Psoas muscle (tissue), 8 donors: ENCODE data around the gene ZBED4. TPM values are rescaled to one million over a fixed set of nuclear protein-coding genes. Genes with fewer than 3 reads are reported as not detected.

Experiments used
- ATAC-seq, 4 donors: fragments of 200-7000 bp; cut with Tn5 transposase; one replicate each; pipeline ENCODE4 v1.9.1; 2020; ENCODE audit warnings: moderate library complexity in 3 of 4, mild to moderate bottlenecking in 2 of 4
- DNase-seq, 2 donors: peaks; one replicate each; pipeline ENCODE4 v3.0.0-alpha.2; 2020
- H3K27ac ChIP-seq: fragments of 200-600 bp; one replicate; pipeline ENCODE4 v1.8.0; 2022
- H3K27me3 ChIP-seq, 3 donors: fragments of 200-600 bp in 1 of 3; one replicate each; pipeline versions ENCODE4 v1.6.1 to v1.8.0; 2013 to 2022; ENCODE audit warnings: low read length in 2 of 3, mild to moderate bottlenecking in 2 of 3, moderate library complexity in 1 of 3; ENCODE audit not compliant: insufficient read depth in 3 of 3
- H3K36me3 ChIP-seq, 2 donors: fragments of 200-600 bp in 1 of 2; one replicate each; pipeline versions ENCODE4 v1.6.1 to v1.8.0; 2013 to 2022; ENCODE audit warnings: low read depth in 1 of 2, mild to moderate bottlenecking in 1 of 2, moderate library complexity in 1 of 2; ENCODE audit not compliant: insufficient read depth in 1 of 2
- H3K4me1 ChIP-seq: fragments of 200-600 bp; one replicate; pipeline ENCODE4 v1.8.0; 2022
- H3K4me3 ChIP-seq: fragments of 200-600 bp; one replicate; pipeline ENCODE4 v1.8.0; 2022; ENCODE audit warnings: mild to moderate bottlenecking
- H3K9me3 ChIP-seq: fragments of 200-600 bp; one replicate; pipeline ENCODE4 v1.8.0; 2022
- CTCF ChIP-seq: fragments of 200-600 bp; IDR thresholded peaks from one replicate; pipeline ENCODE4 v1.8.0; 2022; ENCODE audit warnings: antibody characterized with exemption
- WGBS, 3 donors: extraction: QIAGEN DNeasy Blood & Tissue Kit; methylation state at CpG; one replicate each; pipeline versions ENCODE4 v1.1.6 to v1.1.7; 2013; 5-methylcytosine and 5-hydroxymethylcytosine counted together
- intact Hi-C, 2 donors: fragments of 100-400 bp; cut with DNase I; formaldehyde crosslinking; loops; one replicate each; pipeline versions ENCODE4 v1.11.0 to v1.14.2; 2022
- polyA plus RNA-seq, 3 donors: library from polyadenylated mRNA; stranded (reverse); fragments of 200-250 nt; gene quantifications; one replicate each; pipeline ENCODE4 v1.2.3, GENCODE V29; 2013
- total RNA-seq, 4 donors: library from RNA; stranded (reverse); fragmentation: NEBNext Ultra II Directional in 2 of 4; extraction: Animal tissue kit (Norgen Biotek cat#: 25700) in 2 of 4; gene quantifications; one replicate each; pipeline versions ENCODE4 v1.2.1 to v1.2.4, GENCODE V29; 2021 to 2023
- donor health status: healthy with polysubstance abuse.
- donor health status: DM: no; HTN: no; CAD: no; lungs with moderate emphysema.
- donor health status: Bipolar disorder and iron deficiency.
- donor health status: healthy.
- donor health status: DM: yes; HTN: yes; CAD: no.
- donor health status: DM: no; HTN: no; CAD: no.
- donor health status: DM: no; HTN: no; CAD: no.
- donor health status: DM: yes; HTN: yes; CAD: no.

Gene ZBED4
- total and polyA plus RNA-seq, 7 donors = 3.3 to 17.9 (median 8.3) TPM

GRCh38 chr22:49853981-49854831 is 562 bp downstream of the ZBED4 start:
- DNase-seq = peak in 1 of 2 donors; percentile 61
- WGBS, 3 donors = 1 to 2% (median 1%) methylated on average over 42 to 101 of the region's 101 CpGs
- H3K4me3 ChIP-seq = peak overlapping the region; percentile 74
- H3K4me1 ChIP-seq = peaks cover 21% of the 10 kb centered on the region
- no peak for ATAC-seq
- no peak for TF ChIP-seq CTCF
- peaks cover 0 to 15% (median 9%) of the 10 kb centered on the region in 3 donors for H3K27me3 ChIP-seq
- intact Hi-C loops = loop anchor here (2.0 to 10.0 kb wide), 2 partner anchors 61 to 65 kb away; partner anchors contain the start of genes ALG12 (in 2 of the 2) and CRELD2 (in 2 of the 2)
- H3K36me3 ChIP-seq = no peaks in the 10 kb centered on the region
- no peaks in the 10 kb centered on the region for H3K9me3 ChIP-seq
- H3K27ac ChIP-seq = peak overlapping the region; percentile 20

GRCh38 chr22:49855251-49855911 is 1.7 kb downstream of the ZBED4 start:
- WGBS, 3 donors = 40 to 55% (median 46%) methylated on average over 9 of the region's 9 CpGs
- intact Hi-C loops = loop anchor here (2.0 to 10.0 kb wide), 2 partner anchors 59 to 63 kb away; partner anchors contain the start of genes ALG12 (in 2 of the 2) and CRELD2 (in 2 of the 2)
- peaks cover 0 to 3% (median under 1%) of the 10 kb centered on the region in 3 donors for H3K27me3 ChIP-seq
- TF ChIP-seq CTCF = no peak
- no peak overlapping the region for H3K27ac ChIP-seq
- no peaks in the 10 kb centered on the region for H3K36me3 ChIP-seq
- peaks cover 16% of the 10 kb centered on the region for H3K4me1 ChIP-seq
- no peak for ATAC-seq
- H3K4me3 ChIP-seq = peak overlapping the region; percentile 74
- DNase-seq = no peak
- H3K9me3 ChIP-seq = no peaks in the 10 kb centered on the region

GRCh38 chr22:49856343-49856742 is 2.7 kb downstream of the ZBED4 start:
- TF ChIP-seq CTCF = no peak
- H3K9me3 ChIP-seq = no peaks in the 10 kb centered on the region
- no peaks in the 10 kb centered on the region for H3K36me3 ChIP-seq
- H3K27ac ChIP-seq = no peak overlapping the region
- H3K4me1 ChIP-seq = peaks cover 16% of the 10 kb centered on the region
- no peaks in the 10 kb centered on the region for H3K27me3 ChIP-seq
- DNase-seq (no peak), ATAC-seq (no peak)
- no peak overlapping the region for H3K4me3 ChIP-seq
- intact Hi-C loops = loop anchor here in 1 of 2 donors (10.0 kb wide), 1 partner anchor 58 kb away; the partner anchor contains the start of genes ALG12 and CRELD2
- WGBS, 3 donors = 82 to 84% (median 82%) methylated on average over 14 to 19 of the region's 23 CpGs

- H3K27me3 ChIP-seq = no peaks in the 10 kb centered on the region
- no peak for TF ChIP-seq CTCF
- no peak for ATAC-seq
- intact Hi-C loops = loop anchor here in 1 of 2 donors (10.0 kb wide), 1 partner anchor 58 kb away; the partner anchor contains the start of genes ALG12 and CRELD2
- H3K27ac ChIP-seq = no peak overlapping the region
- DNase-seq = no peak
- H3K4me1 ChIP-seq = peaks cover 16% of the 10 kb centered on the region
- no peak overlapping the region for H3K4me3 ChIP-seq
- H3K9me3 ChIP-seq = no peaks in the 10 kb centered on the region
- no peaks in the 10 kb centered on the region for H3K36me3 ChIP-seq
- 83 to 86% (median 85%) methylated on average over 27 to 31 of the region's 31 CpGs for WGBS, 3 donors
Measured at GRCh38 chr22:49856766-49857618, 3.3 kb downstream of the ZBED4 start.
